ENCODE measurements around the gene CASP10.

Gene CASP10

DNA sequence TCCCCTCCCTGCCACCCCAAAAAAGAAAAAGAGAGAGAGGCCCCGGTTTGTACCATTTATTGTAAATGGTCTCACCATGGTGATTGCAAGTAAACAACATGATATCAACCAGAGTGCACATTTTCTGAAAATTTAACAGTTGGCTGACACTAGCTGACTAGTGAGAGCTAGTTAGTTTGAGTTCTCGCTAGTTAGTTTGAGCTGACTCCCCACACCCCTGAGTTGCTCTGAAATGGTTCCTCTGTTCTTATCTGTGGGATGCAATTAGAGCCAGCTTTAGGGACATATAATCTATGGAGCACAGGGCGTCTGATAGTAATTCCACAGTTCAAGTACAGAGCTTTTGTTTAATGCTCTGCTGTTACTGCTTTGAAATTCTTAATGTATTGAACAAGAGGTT, 13.1 kb downstream of the CASP10 start:
- H3K36me3 ChIP-seq (ENCODE audit: control insufficient read depth in 1 of 2, insufficient read depth in 2 of 2, low read depth in 1 of 2, low read length in 2 of 2), result peaks cover 0 to 21% of the 10 kb centered on the region in 2 experiments
- H3K4me3 ChIP-seq (ENCODE audit: insufficient read depth in 1 of 2, low read depth in 1 of 2, low read length in 2 of 2), result no peak overlapping the region
- H4K91ac ChIP-seq (ENCODE audit: low read length), result no peak overlapping the region
- 90% methylated on average over 2 of the region's 3 CpGs for WGBS
- no peak overlapping the region for H3K14ac ChIP-seq (ENCODE audit: low read length in 2 of 2)
- H2AK5ac ChIP-seq (ENCODE audit: low read length, severe bottlenecking), result no peak overlapping the region
- no peak overlapping the region for H2BK12ac ChIP-seq (ENCODE audit: low read length in 2 of 2)
- no peak overlapping the region for H3K27ac ChIP-seq (ENCODE audit: low read length, poor library complexity, severe bottlenecking)
- H3K79me1 ChIP-seq (replicated peaks; ENCODE audit: low read length, poor library complexity, severe bottlenecking), result no peaks in the 10 kb centered on the region
- no peak overlapping the region for H3K23ac ChIP-seq (ENCODE audit: low read length in 2 of 2)
- no peak overlapping the region for H2BK5ac ChIP-seq (ENCODE audit: low read depth, low read length, poor library complexity, severe bottlenecking)
- no peaks in the 10 kb centered on the region for H3K9me3 ChIP-seq (ENCODE audit: control insufficient read depth, low read length)
- DNase-seq, result no peak
- H3K27me3 ChIP-seq (ENCODE audit: control insufficient read depth in 1 of 2, insufficient read depth in 1 of 2, low read length in 2 of 2), result no peaks in the 10 kb centered on the region
- H3K18ac ChIP-seq (ENCODE audit: low read depth in 1 of 2, low read length in 2 of 2), result no peak overlapping the region
- no peak overlapping the region for H3K4ac ChIP-seq (ENCODE audit: low read depth in 1 of 2, low read length in 2 of 2)
- no peak overlapping the region for H3K9ac ChIP-seq (ENCODE audit: low read length)
- H4K8ac ChIP-seq (ENCODE audit: low read length), result no peak overlapping the region
- no peak overlapping the region for H2BK15ac ChIP-seq (ENCODE audit: low read depth, poor library complexity, severe bottlenecking)
- H3K4me1 ChIP-seq (ENCODE audit: control insufficient read depth, insufficient read depth, low read depth, low read length), result no peaks in the 10 kb centered on the region
- H2AFZ ChIP-seq (ENCODE audit: low read depth, low read length), result no peak overlapping the region
- no peak overlapping the region for H3K4me2 ChIP-seq (ENCODE audit: low read length, poor library complexity, severe bottlenecking)
- no peak overlapping the region for H2BK120ac ChIP-seq (ENCODE audit: low read depth, low read length)

DNA sequence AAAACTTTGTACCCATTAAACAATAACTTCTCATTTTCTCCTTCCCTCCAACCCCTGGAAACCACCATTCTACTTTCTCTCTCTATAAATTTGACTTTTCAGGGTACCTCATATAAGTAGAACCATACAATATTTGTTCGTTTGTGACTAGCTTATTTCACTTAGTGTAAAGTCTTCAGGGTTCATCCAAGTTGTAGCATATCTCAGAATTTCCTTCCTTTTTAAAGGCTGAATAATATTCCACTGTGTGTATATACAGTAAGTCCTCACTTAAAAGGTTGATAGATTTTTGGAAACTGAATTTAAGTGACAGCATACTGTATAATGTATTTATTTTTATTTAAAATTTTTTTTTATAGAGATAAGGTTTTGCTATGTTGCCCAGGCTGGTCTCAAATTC, 13.9 kb downstream of the CASP10 start:
- Histone ChIP-seq H3K23ac (ENCODE audit: low read length in 2 of 2) (no peak overlapping the region), H2BK15ac (ENCODE audit: low read depth, poor library complexity, severe bottlenecking) (no peak overlapping the region), H3K27me3 (ENCODE audit: control insufficient read depth in 1 of 2, insufficient read depth in 1 of 2, low read length in 2 of 2) (no peaks in the 10 kb centered on the region), H3K18ac (ENCODE audit: low read depth in 1 of 2, low read length in 2 of 2) (no peak overlapping the region), H3K4ac (ENCODE audit: low read depth in 1 of 2, low read length in 2 of 2) (no peak overlapping the region), H3K4me3 (ENCODE audit: insufficient read depth in 1 of 2, low read depth in 1 of 2, low read length in 2 of 2) (no peak overlapping the region), H4K8ac (ENCODE audit: low read length) (no peak overlapping the region), H3K4me1 (ENCODE audit: control insufficient read depth, insufficient read depth, low read depth, low read length) (no peaks in the 10 kb centered on the region), H3K9ac (ENCODE audit: low read length) (no peak overlapping the region), H3K14ac (ENCODE audit: low read length in 2 of 2) (no peak overlapping the region), H3K4me2 (ENCODE audit: low read length, poor library complexity, severe bottlenecking) (no peak overlapping the region), H2BK120ac (ENCODE audit: low read depth, low read length) (no peak overlapping the region), H2AFZ (ENCODE audit: low read depth, low read length) (no peak overlapping the region), H2BK12ac (ENCODE audit: low read length in 2 of 2) (no peak overlapping the region), H4K91ac (ENCODE audit: low read length) (no peak overlapping the region), H3K9me3 (ENCODE audit: control insufficient read depth, low read length) (no peaks in the 10 kb centered on the region), H3K36me3 (ENCODE audit: control insufficient read depth in 1 of 2, insufficient read depth in 2 of 2, low read depth in 1 of 2, low read length in 2 of 2) (peaks cover 0 to 21% of the 10 kb centered on the region in 2 experiments), H2AK5ac (ENCODE audit: low read length, severe bottlenecking) (no peak overlapping the region), H3K79me1 (replicated peaks; ENCODE audit: low read length, poor library complexity, severe bottlenecking) (no peaks in the 10 kb centered on the region), H2BK5ac (ENCODE audit: low read depth, low read length, poor library complexity, severe bottlenecking) (no peak overlapping the region), H3K27ac (ENCODE audit: low read length, poor library complexity, severe bottlenecking) (no peak overlapping the region)
- WGBS, result 100% methylated on average over 1 of the region's 1 CpG
- DNase-seq, result no peak

DNA sequence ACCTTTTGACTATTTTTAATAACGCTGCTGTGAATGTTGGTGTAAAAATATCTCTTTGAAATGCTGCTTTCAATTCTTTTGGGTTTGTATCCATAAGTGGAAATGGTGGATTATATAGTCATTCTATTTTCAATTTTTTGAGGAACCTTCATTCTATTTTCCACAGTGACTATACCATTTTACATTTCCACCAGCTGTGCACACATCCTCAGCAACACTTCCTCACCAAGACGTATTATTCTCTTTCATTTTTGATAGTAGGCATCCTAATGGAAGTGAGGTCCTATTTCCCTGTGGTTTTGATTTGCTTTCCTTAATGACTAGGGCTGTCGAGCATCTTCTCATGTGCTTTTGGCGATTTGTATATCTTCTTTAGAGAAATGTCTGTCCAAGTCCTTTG, 14.8 kb downstream of the CASP10 start:
- Histone ChIP-seq H2BK5ac (ENCODE audit: low read depth, low read length, poor library complexity, severe bottlenecking) (no peak overlapping the region), H4K91ac (ENCODE audit: low read length) (no peak overlapping the region), H2BK15ac (ENCODE audit: low read depth, poor library complexity, severe bottlenecking) (no peak overlapping the region), H3K23ac (ENCODE audit: low read length in 2 of 2) (no peak overlapping the region), H2AK5ac (ENCODE audit: low read length, severe bottlenecking) (no peak overlapping the region), H3K79me1 (replicated peaks; ENCODE audit: low read length, poor library complexity, severe bottlenecking) (no peaks in the 10 kb centered on the region), H3K4ac (ENCODE audit: low read depth in 1 of 2, low read length in 2 of 2) (no peak overlapping the region), H3K4me1 (ENCODE audit: control insufficient read depth, insufficient read depth, low read depth, low read length) (no peaks in the 10 kb centered on the region), H3K4me2 (ENCODE audit: low read length, poor library complexity, severe bottlenecking) (no peak overlapping the region), H3K14ac (ENCODE audit: low read length in 2 of 2) (no peak overlapping the region), H3K36me3 (ENCODE audit: control insufficient read depth in 1 of 2, insufficient read depth in 2 of 2, low read depth in 1 of 2, low read length in 2 of 2) (peaks cover 0 to 21% of the 10 kb centered on the region in 2 experiments), H2AFZ (ENCODE audit: low read depth, low read length) (no peak overlapping the region), H3K9me3 (ENCODE audit: control insufficient read depth, low read length) (no peaks in the 10 kb centered on the region), H3K18ac (ENCODE audit: low read depth in 1 of 2, low read length in 2 of 2) (no peak overlapping the region), H3K27me3 (ENCODE audit: control insufficient read depth in 1 of 2, insufficient read depth in 1 of 2, low read length in 2 of 2) (no peaks in the 10 kb centered on the region), H4K8ac (ENCODE audit: low read length) (no peak overlapping the region), H2BK120ac (ENCODE audit: low read depth, low read length) (no peak overlapping the region), H3K4me3 (ENCODE audit: insufficient read depth in 1 of 2, low read depth in 1 of 2, low read length in 2 of 2) (no peak overlapping the region), H3K27ac (ENCODE audit: low read length, poor library complexity, severe bottlenecking) (no peak overlapping the region), H2BK12ac (ENCODE audit: low read length in 2 of 2) (no peak overlapping the region), H3K9ac (ENCODE audit: low read length) (no peak overlapping the region)
- no peak for DNase-seq
- WGBS, result 99% methylated on average over 3 of the region's 4 CpGs

DNA sequence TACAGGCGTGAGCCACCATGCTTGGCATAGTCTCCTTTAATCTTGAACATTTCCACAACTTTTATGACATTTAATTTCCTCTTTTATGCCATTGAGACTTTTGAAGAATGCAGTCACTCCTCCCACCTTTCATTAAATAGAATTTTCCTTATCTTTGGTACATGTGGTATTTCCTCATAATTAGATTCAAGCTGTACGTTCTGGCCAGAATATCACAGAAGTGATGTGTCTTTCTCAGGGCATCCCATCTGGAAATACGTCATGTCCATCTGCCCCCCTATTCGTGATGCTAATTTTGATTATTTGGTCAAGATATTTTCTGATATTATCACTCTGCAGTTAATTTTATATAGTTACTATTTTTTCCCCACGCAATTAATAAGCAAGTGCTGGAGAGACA, 16.9 kb downstream of the CASP10 start:
- no peak overlapping the region for H2AFZ ChIP-seq (ENCODE audit: low read depth, low read length)
- no peak overlapping the region for H3K18ac ChIP-seq (ENCODE audit: low read depth in 1 of 2, low read length in 2 of 2)
- no peak overlapping the region for H2AK5ac ChIP-seq (ENCODE audit: low read length, severe bottlenecking)
- H3K27ac ChIP-seq (ENCODE audit: low read length, poor library complexity, severe bottlenecking), result no peak overlapping the region
- DNase-seq, result no peak
- H2BK12ac ChIP-seq (ENCODE audit: low read length in 2 of 2), result no peak overlapping the region
- H2BK120ac ChIP-seq (ENCODE audit: low read depth, low read length), result no peak overlapping the region
- H3K79me1 ChIP-seq (replicated peaks; ENCODE audit: low read length, poor library complexity, severe bottlenecking), result no peaks in the 10 kb centered on the region
- no peak overlapping the region for H3K23ac ChIP-seq (ENCODE audit: low read length in 2 of 2)
- H3K9me3 ChIP-seq (ENCODE audit: control insufficient read depth, low read length), result no peaks in the 10 kb centered on the region
- WGBS, result 100% methylated on average over 1 of the region's 5 CpGs
- peaks cover 0 to 13% of the 10 kb centered on the region in 2 experiments for H3K36me3 ChIP-seq (ENCODE audit: control insufficient read depth in 1 of 2, insufficient read depth in 2 of 2, low read depth in 1 of 2, low read length in 2 of 2)
- H4K91ac ChIP-seq (ENCODE audit: low read length), result no peak overlapping the region
- H3K27me3 ChIP-seq (ENCODE audit: control insufficient read depth in 1 of 2, insufficient read depth in 1 of 2, low read length in 2 of 2), result no peaks in the 10 kb centered on the region
- no peak overlapping the region for H3K9ac ChIP-seq (ENCODE audit: low read length)
- no peak overlapping the region for H2BK15ac ChIP-seq (ENCODE audit: low read depth, poor library complexity, severe bottlenecking)
- no peak overlapping the region for H3K4ac ChIP-seq (ENCODE audit: low read depth in 1 of 2, low read length in 2 of 2)
- H4K8ac ChIP-seq (ENCODE audit: low read length), result no peak overlapping the region
- no peak overlapping the region for H2BK5ac ChIP-seq (ENCODE audit: low read depth, low read length, poor library complexity, severe bottlenecking)
- no peak overlapping the region for H3K4me3 ChIP-seq (ENCODE audit: insufficient read depth in 1 of 2, low read depth in 1 of 2, low read length in 2 of 2)
- no peak overlapping the region for H3K4me2 ChIP-seq (ENCODE audit: low read length, poor library complexity, severe bottlenecking)
- H3K4me1 ChIP-seq (ENCODE audit: control insufficient read depth, insufficient read depth, low read depth, low read length), result peaks cover 2% of the 10 kb centered on the region
- H3K14ac ChIP-seq (ENCODE audit: low read length in 2 of 2), result no peak overlapping the region
